Stimulated activated CD8-positive, alpha-beta memory T cell treated with anti-CD3 and anti-CD28 coated beads, Interleukin-4, amount 100 ng/mL, for 48 hours (primary cell): Measurements from ENCODE around the gene HDAC9.

Source experiments
- DNase-seq: peaks from one replicate; pipeline ENCODE4 v3.0.0-alpha.2; 2020

Gene HDAC9

GRCh38 chr7:18526368-18526878 lies 30.9 kb downstream of the HDAC9 start:
- DNase-seq: no peak

GRCh38 chr7:18529239-18529638 lies 33.7 kb downstream of the HDAC9 start:
- DNase-seq: no peak

- DNase-seq: no peak
Measured at GRCh38 chr7:18530224-18531179, 35.0 kb downstream of the HDAC9 start.

- DNase-seq: no peak
Measured at GRCh38 chr7:18531539-18531938, 36.0 kb downstream of the HDAC9 start.

- DNase-seq: no peak
Measured at GRCh38 chr7:18532813-18533212, 37.3 kb downstream of the HDAC9 start.

GRCh38 chr7:18534481-18534880 lies 38.9 kb downstream of the HDAC9 start:
- DNase-seq: no peak

GRCh38 chr7:18535810-18536415 lies 40.4 kb downstream of the HDAC9 start:
- no peak for DNase-seq

GRCh38 chr7:18536486-18536885 lies 40.9 kb downstream of the HDAC9 start:
- no peak for DNase-seq

GRCh38 chr7:18538554-18539250 lies 43.2 kb downstream of the HDAC9 start:
- DNase-seq: no peak

- no peak for DNase-seq
Measured at GRCh38 chr7:18540396-18540795, 44.8 kb downstream of the HDAC9 start.

GRCh38 chr7:18541181-18541870 lies 45.8 kb downstream of the HDAC9 start:
- no peak for DNase-seq

GRCh38 chr7:18541871-18542212 lies 46.3 kb downstream of the HDAC9 start:
- DNase-seq: no peak

GRCh38 chr7:18546576-18546975 lies 51.0 kb downstream of the HDAC9 start:
- DNase-seq: no peak

- no peak for DNase-seq
Measured at GRCh38 chr7:18547509-18548187, 52.1 kb downstream of the HDAC9 start.

GRCh38 chr7:18548534-18548933 lies 53.0 kb downstream of the HDAC9 start:
- DNase-seq: no peak

GRCh38 chr7:18550574-18550973 lies 55.0 kb downstream of the HDAC9 start:
- no peak for DNase-seq

GRCh38 chr7:18552316-18552916 lies 56.9 kb downstream of the HDAC9 start:
- DNase-seq: no peak

GRCh38 chr7:18552943-18553604 lies 57.5 kb downstream of the HDAC9 start:
- DNase-seq: no peak

- no peak for DNase-seq
Measured at GRCh38 chr7:18553605-18554003, 58.1 kb downstream of the HDAC9 start.

GRCh38 chr7:18555120-18555519 lies 59.6 kb downstream of the HDAC9 start:
- DNase-seq: no peak

- DNase-seq: no peak
Measured at GRCh38 chr7:18555968-18556367, 60.4 kb downstream of the HDAC9 start.
